Activated naive CD8-positive, alpha-beta T cell treated with anti-CD3 and anti-CD28 coated beads, Interleukin-2, amount 10 ng/mL, durations not matched to agents 7 days and 5 days (primary cell): Measurements from ENCODE around the gene UBR7. TPM values are rescaled to one million over a fixed set of nuclear protein-coding genes. Genes with fewer than 3 reads are reported as not detected.
A peak's percentile ranks its signal among the peaks of the same experiment; 100 is the strongest.
"Not testable (repeated sequence)": the region's sequence is repeated elsewhere in the genome, so short reads cannot be mapped to it uniquely, and the experiment has no call there.

Source experiments
- ATAC-seq: fragments of 150-1000 bp; cut with Tn5 transposase; one replicate; pipeline ENCODE4 v1.10.0; 2021; ENCODE audit warnings: low read depth, moderate library complexity
- POLR2A ChIA-PET: fragments of 350-600 bp; sonication (Branson Sonifier 250); formaldehyde crosslinking; loops from one replicate; lab custom pipeline; 2021; ENCODE audit warnings: antibody characterized with exemption; lab: Charles Lee
- DNase-seq: peaks from one replicate; pipeline ENCODE4 v3.0.0; 2021
- H3K27ac Mint-ChIP-seq: one replicate; pipeline ENCODE4 v1.8.0; 2022; ENCODE audit warnings: mild to moderate bottlenecking, mixed read lengths
- H3K27me3 Mint-ChIP-seq: one replicate; pipeline ENCODE4 v1.8.0; 2022; ENCODE audit warnings: mild to moderate bottlenecking, moderate library complexity, mixed read lengths
- H3K36me3 Mint-ChIP-seq: one replicate; pipeline ENCODE4 v1.8.0; 2021; ENCODE audit warnings: mild to moderate bottlenecking, mixed read lengths
- H3K4me1 Mint-ChIP-seq: one replicate; pipeline ENCODE4 v1.8.0; 2021; ENCODE audit warnings: mixed read lengths
- H3K4me3 Mint-ChIP-seq: one replicate; pipeline ENCODE4 v1.8.0; 2022; ENCODE audit warnings: mild to moderate bottlenecking, moderate library complexity, mixed read lengths
- H3K9me3 Mint-ChIP-seq: one replicate; pipeline ENCODE4 v1.8.0; 2021; ENCODE audit warnings: mixed read lengths
- total RNA-seq, 2 experiments: library from RNA; stranded (reverse); gene quantifications; one replicate each; pipeline ENCODE4 v1.2.3, GENCODE V29; 2021

Gene UBR7
- total RNA-seq, 2 experiments from 2014 or later: 36.7 to 38.5 TPM

GRCh38 chr14:93207468-93208308 lies 632 bp downstream of the UBR7 start:
- H3K9me3 Mint-ChIP-seq: no peaks in the 10 kb centered on the region
- DNase-seq (no peak), ATAC-seq (peak; percentile 46)
- POLR2A ChIA-PET: interaction anchor here (0.8 to 4.0 kb wide), 4 partner anchors 14 to 31 kb away, joined by 5 to 64 read pairs (median 6); partner anchors contain the start of genes LYSET and MOAP1
- H3K4me3 Mint-ChIP-seq: peak overlapping the region; percentile 99
- H3K27ac Mint-ChIP-seq: peak overlapping the region; percentile 84
- peaks cover 11% of the 10 kb centered on the region for H3K36me3 Mint-ChIP-seq
- H3K27me3 Mint-ChIP-seq: no peaks in the 10 kb centered on the region
- peaks cover 36% of the 10 kb centered on the region for H3K4me1 Mint-ChIP-seq

- peaks cover 19% of the 10 kb centered on the region for H3K4me1 Mint-ChIP-seq
- no peaks in the 10 kb centered on the region for H3K9me3 Mint-ChIP-seq
- peaks cover 23% of the 10 kb centered on the region for H3K36me3 Mint-ChIP-seq
- no peak overlapping the region for H3K4me3 Mint-ChIP-seq
- no peak for ATAC-seq
- peak overlapping the region; percentile 18 for H3K27ac Mint-ChIP-seq
- DNase-seq: no peak
- POLR2A ChIA-PET: no interaction called here
- no peaks in the 10 kb centered on the region for H3K27me3 Mint-ChIP-seq
Observed at GRCh38 chr14:93212432-93212831, 5.4 kb downstream of the UBR7 start.

DNA sequence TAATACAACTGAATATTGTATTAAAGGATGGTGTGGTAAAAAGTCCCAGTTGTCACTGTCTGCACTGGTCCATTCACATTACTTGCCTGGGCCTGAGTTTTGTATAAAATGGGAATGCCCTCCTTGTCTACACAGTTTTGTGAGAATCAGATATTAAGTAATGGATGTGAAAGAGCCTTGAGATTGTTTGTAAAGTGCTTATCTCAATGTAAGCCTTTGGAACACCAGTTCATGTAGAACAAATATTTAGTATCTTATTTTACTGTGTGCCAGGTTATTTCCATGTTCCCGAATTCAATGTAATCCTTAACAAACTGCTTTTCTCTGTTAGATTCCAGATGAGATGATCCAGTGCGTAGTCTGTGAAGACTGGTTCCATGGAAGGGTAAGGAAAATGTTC lies 7.5 kb downstream of the UBR7 start:
- DNase-seq: no peak
- POLR2A ChIA-PET: no interaction called here
- H3K27me3 Mint-ChIP-seq: no peaks in the 10 kb centered on the region
- no peak for ATAC-seq
- no peak overlapping the region for H3K27ac Mint-ChIP-seq
- no peak overlapping the region for H3K4me3 Mint-ChIP-seq
- peaks cover 27% of the 10 kb centered on the region for H3K36me3 Mint-ChIP-seq
- peaks cover 8% of the 10 kb centered on the region for H3K4me1 Mint-ChIP-seq
- no peaks in the 10 kb centered on the region for H3K9me3 Mint-ChIP-seq

- Mint-ChIP-seq H3K27ac (no peak overlapping the region), H3K4me1 (peaks cover 8% of the 10 kb centered on the region), H3K9me3 (no peaks in the 10 kb centered on the region), H3K4me3 (no peak overlapping the region), H3K36me3 (peaks cover 33% of the 10 kb centered on the region), H3K27me3 (no peaks in the 10 kb centered on the region)
- DNase-seq: no peak
- POLR2A ChIA-PET: interaction anchor here (0.7 kb wide), 2 partner anchors 112 to 169 kb away, joined by 3 read pairs; no protein-coding TSS in a partner anchor
- ATAC-seq: peak; percentile 82
Observed at GRCh38 chr14:93219103-93219726, 12.2 kb downstream of the UBR7 start.

- no peak overlapping the region for H3K27ac Mint-ChIP-seq
- H3K9me3 Mint-ChIP-seq: no peaks in the 10 kb centered on the region
- peaks cover 35% of the 10 kb centered on the region for H3K36me3 Mint-ChIP-seq
- ATAC-seq: no peak
- POLR2A ChIA-PET: interaction anchor here (1.9 kb wide), 1 partner anchor 14 kb away, joined by 5 read pairs; the partner anchor contains the start of genes GON7 and UBR7
- H3K4me1 Mint-ChIP-seq: peaks cover 8% of the 10 kb centered on the region
- H3K27me3 Mint-ChIP-seq: no peaks in the 10 kb centered on the region
- no peak overlapping the region for H3K4me3 Mint-ChIP-seq
- DNase-seq: no peak
Observed at GRCh38 chr14:93220509-93220908, 13.5 kb downstream of the UBR7 start.

DNA sequence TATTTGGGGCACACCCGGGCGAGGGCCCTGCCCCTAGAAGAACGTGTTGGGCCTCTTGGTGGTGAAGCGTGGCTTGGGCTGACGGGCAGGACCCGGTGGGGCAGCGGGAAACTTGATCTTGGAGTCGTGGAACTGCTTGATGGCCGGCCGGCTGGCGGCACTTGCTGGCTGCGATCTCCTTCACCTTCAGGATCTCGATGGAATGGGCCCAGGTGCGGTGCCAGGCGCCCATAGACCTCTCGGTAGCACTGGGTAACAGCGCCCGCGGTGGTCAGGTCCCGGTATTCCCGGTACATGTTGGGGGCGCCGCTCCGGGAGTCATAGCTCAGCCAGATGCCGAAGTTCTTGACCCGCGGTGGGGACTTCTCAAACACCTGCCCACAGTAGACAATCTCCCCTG lies 16.5 kb downstream of the UBR7 start:
- no peak for ATAC-seq
- Mint-ChIP-seq H3K27ac (no peak overlapping the region), H3K4me1 (peaks cover 8% of the 10 kb centered on the region), H3K36me3 (peaks cover 37% of the 10 kb centered on the region), H3K9me3 (no peaks in the 10 kb centered on the region), H3K27me3 (no peaks in the 10 kb centered on the region), H3K4me3 (no peak overlapping the region)
- DNase-seq: no peak
- POLR2A ChIA-PET: no interaction called here

- peaks cover 20% of the 10 kb centered on the region for H3K36me3 Mint-ChIP-seq
- no peak for ATAC-seq
- no peak overlapping the region for H3K4me3 Mint-ChIP-seq
Observed at GRCh38 chr14:93228550-93228949, 21.5 kb downstream of the UBR7 start.

DNA sequence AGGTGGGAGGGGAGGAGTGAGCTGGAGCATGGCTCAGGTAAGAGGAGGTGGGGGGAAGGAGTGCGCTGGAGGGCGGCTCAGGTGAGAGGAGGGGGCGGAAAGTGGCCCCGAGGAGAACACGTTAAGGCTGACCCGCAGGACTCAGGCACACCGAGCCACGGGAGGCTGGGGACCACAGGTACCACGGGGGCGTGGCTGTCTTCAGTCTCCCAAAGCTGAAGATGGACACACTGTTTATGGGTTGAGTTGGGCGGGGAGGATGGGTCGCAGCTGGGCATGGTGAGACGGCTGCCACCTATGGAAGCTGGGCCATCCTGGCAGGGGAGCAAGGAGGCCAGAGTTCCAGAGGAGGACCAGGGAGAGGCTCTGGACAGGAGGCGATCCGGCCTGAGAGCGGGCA lies 23.5 kb downstream of the UBR7 start:
- peak overlapping the region; percentile 67 for H3K4me3 Mint-ChIP-seq

More at GRCh38 chr14:93228550-93228949, 21.5 kb downstream of the UBR7 start:
- Mint-ChIP-seq H3K4me1 (peaks cover 5% of the 10 kb centered on the region), H3K9me3 (no peaks in the 10 kb centered on the region), H3K27me3 (peaks cover 13% of the 10 kb centered on the region), H3K27ac (no peak overlapping the region)
- POLR2A ChIA-PET: no interaction called here
- DNase-seq: no peak

DNA sequence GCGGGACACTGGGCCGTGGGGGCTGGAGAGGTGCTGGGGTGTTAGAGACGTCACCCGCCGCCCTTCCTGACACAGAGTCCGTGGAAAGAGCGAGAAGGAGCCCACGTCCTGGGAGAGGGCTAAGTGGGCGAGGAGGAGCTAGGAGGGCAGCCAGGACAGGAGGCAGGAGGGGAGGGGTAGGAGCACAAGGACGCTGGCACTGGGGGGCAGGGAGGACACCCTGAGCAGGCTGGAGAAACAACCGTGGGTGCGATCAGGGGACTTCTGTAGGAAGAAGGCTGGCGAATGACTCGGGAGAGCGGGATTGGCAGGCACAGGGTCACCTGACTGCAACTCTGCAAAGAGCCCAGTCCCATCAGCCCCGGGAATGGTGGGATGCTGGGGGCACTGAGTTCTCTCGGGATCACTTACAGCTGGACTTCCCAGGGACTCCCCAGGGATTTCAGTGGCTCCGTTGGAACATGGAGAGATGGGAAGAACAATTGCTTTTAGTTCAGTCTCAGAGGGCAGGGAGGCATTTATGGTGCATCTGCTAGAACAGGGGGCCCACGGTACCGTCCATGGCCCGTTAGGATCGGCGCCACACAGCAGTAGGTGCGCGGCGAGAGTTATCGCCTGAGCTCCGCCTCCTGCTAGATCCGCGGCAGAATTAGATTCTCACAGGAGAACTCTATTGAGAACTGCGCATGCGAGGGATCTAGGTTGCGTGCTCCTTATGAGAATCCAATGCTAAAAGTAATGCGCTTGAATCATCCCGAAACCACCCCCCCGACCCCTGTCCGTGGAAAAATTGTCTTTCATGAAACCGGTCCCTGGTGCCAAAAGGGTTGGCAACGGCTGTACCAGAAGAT lies 24.3 kb downstream of the UBR7 start:
- ATAC-seq (peak; percentile 65), DNase-seq (no peak)
- POLR2A ChIA-PET: interaction anchor here (1.6 kb wide), 1 partner anchor 100 kb away, joined by 3 read pairs; no protein-coding TSS in a partner anchor
- Mint-ChIP-seq H3K27ac (no peak overlapping the region), H3K27me3 (peaks cover 23% of the 10 kb centered on the region), H3K9me3 (no peaks in the 10 kb centered on the region), H3K36me3 (peaks cover 7% of the 10 kb centered on the region), H3K4me3 (peak overlapping the region; percentile 67), H3K4me1 (peaks cover 5% of the 10 kb centered on the region)

More for the DNA sequence above, 23.5 kb downstream of the UBR7 start:
- no peak for ATAC-seq
- DNase-seq: no peak
- Mint-ChIP-seq H3K9me3 (no peaks in the 10 kb centered on the region), H3K27me3 (peaks cover 23% of the 10 kb centered on the region), H3K27ac (no peak overlapping the region), H3K4me1 (peaks cover 5% of the 10 kb centered on the region), H3K36me3 (peaks cover 14% of the 10 kb centered on the region)
- POLR2A ChIA-PET: interaction anchor here (1.6 kb wide), 1 partner anchor 101 kb away, joined by 3 read pairs; no protein-coding TSS in a partner anchor

GRCh38 chr14:93232159-93232558 lies 25.1 kb downstream of the UBR7 start:
- peaks cover 5% of the 10 kb centered on the region for H3K4me1 Mint-ChIP-seq
- peak overlapping the region; percentile 67 for H3K4me3 Mint-ChIP-seq
- POLR2A ChIA-PET: no interaction called here

DNA sequence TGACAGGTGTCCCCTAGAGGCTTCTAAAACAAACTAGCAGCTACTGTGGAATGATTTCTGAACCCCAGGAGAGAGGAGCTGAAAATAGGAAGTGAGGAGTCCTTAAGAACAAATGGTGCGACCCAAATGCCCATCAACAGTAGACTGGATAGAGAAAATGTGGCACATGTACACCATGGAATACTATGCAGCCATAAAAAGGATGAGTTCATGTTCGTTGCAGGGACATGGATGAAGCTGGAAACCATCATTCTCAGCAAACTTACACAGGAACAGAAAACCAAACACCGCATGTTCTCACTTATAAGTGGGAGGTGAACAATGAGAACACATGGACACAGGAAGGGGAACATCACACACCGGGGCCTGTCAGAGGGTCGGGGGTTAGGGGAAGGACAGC lies 26.0 kb downstream of the UBR7 start:
- not testable (repeated sequence) for H3K36me3 Mint-ChIP-seq, DNase-seq, H3K4me3 Mint-ChIP-seq, ATAC-seq, H3K4me1 Mint-ChIP-seq, H3K9me3 Mint-ChIP-seq, H3K27ac Mint-ChIP-seq
- H3K27me3 Mint-ChIP-seq: peaks cover 23% of the 10 kb centered on the region
- POLR2A ChIA-PET: interaction anchor here (0.7 kb wide), 1 partner anchor 12 kb away, joined by 3 read pairs; no protein-coding TSS in a partner anchor

More at GRCh38 chr14:93232159-93232558, 25.1 kb downstream of the UBR7 start:
- H3K9me3 Mint-ChIP-seq: no peaks in the 10 kb centered on the region
- H3K36me3 Mint-ChIP-seq: peaks cover 3% of the 10 kb centered on the region
- no peak for ATAC-seq
- H3K27me3 Mint-ChIP-seq: peaks cover 23% of the 10 kb centered on the region
- H3K27ac Mint-ChIP-seq: no peak overlapping the region
- no peak for DNase-seq

DNA sequence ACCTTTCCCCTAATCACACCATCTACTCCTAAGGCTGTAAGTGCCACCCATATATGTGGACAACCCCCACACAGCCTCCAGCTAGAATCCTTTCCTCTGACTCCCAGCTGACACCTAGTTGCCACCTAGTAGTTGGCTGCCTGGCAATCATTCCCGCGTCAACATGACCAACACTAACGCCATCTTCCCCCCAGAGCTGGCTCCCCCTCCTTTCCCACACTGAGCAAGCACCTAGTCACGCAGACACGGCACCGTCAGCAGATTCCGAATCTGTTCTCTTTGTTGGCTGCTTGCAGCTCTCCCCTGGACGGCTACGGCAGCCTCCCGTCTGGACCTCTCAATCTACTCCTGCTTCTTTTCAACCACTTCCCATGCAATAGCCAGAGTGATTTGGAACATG lies 27.7 kb downstream of the UBR7 start:
- Mint-ChIP-seq H3K27ac (no peak overlapping the region), H3K4me1 (peaks cover 5% of the 10 kb centered on the region), H3K4me3 (no peak overlapping the region), H3K9me3 (no peaks in the 10 kb centered on the region), H3K36me3 (no peaks in the 10 kb centered on the region), H3K27me3 (peaks cover 23% of the 10 kb centered on the region)
- no peak for ATAC-seq
- POLR2A ChIA-PET: no interaction called here
- no peak for DNase-seq
